GM21528 (cell line): Measurements from ENCODE around the gene CADM3.
A peak's percentile ranks its signal among the peaks of the same experiment; 100 is the strongest.

Experiments used
- ATAC-seq: cut with Tn5 transposase; IDR thresholded peaks from one replicate; pipeline ENCODE4 v1.9.1; 2021; ENCODE audit warnings: mild to moderate bottlenecking, moderate library complexity; ENCODE audit not compliant: unreplicated experiment, low FRiP score

The CADM3 gene, protein sequence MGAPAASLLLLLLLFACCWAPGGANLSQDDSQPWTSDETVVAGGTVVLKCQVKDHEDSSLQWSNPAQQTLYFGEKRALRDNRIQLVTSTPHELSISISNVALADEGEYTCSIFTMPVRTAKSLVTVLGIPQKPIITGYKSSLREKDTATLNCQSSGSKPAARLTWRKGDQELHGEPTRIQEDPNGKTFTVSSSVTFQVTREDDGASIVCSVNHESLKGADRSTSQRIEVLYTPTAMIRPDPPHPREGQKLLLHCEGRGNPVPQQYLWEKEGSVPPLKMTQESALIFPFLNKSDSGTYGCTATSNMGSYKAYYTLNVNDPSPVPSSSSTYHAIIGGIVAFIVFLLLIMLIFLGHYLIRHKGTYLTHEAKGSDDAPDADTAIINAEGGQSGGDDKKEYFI

DNA sequence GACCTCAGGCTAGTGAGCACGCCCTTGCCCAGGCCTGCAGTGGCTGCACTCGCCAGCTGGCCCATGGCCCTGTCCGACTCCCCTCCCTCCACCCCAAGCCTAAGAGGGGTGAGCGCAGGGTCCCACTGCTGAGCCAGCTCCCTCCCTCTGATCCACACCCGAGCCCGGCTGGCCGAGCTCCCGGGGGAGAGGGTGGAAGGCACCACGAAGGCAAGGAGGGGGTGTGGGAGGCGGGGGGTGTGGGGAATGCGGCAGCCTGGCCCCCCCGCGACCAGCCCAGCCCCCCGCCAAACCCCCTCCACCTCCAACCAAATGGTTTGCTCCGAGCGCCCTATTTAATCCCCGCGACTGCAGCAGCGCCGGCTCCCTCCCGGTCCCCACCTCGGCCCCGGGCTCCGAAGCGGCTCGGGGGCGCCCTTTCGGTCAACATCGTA is at the start of gene CADM3:
CADM3 (plus strand) TSS at position 362 of the 434 bp plus-strand sequence. CDS start 151 bp downstream, outside the sequence.
- no peak for ATAC-seq

DNA sequence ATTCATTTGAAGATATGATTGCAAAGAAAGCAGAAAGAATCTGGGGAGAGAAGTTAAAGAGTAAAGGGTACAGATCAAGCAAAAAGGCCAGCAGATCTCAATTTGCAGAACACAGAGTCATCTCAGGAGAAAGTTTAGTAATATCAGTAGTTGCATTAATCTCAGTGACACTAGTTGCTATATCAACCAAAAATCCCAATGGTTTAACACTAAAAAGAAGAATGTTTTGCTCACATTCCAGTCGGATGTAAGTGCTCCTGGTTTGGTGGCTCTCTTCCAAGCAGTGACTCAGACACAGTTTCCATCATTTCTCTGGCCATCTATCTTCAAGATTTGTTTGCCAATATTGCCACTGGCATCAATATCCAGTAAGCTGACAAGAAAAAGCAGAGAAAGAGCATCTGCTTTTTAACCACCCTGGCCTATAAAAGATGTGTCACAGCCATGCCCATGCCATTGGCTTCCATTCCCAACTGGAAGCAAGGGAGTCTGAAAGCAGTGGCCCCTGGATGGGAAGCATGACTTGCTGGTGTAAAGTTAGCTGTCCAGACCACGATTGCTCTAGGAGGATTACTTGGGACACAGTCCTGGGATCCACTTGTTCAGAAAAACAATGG is 49.3 kb upstream of the CADM3 start:
- ATAC-seq = no peak

DNA sequence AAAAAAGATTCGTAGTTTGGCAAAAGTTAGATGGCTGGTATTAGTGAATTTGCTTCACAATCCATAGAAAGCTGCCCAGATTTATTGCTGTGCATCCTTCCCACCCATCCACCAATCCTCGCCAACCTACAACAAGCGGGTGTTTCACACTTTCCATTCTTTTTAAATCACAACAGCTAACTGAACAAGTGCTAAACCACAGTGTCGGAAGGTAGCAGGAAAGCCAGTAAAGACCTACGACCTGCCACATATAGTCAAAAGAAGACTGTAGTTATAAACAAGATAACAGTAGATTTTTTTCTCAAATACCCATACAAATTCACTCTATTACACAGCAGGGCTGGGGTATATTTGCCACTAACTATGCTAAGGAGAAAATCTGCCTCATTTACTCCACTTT is 47.8 kb upstream of the CADM3 start:
- no peak for ATAC-seq

DNA sequence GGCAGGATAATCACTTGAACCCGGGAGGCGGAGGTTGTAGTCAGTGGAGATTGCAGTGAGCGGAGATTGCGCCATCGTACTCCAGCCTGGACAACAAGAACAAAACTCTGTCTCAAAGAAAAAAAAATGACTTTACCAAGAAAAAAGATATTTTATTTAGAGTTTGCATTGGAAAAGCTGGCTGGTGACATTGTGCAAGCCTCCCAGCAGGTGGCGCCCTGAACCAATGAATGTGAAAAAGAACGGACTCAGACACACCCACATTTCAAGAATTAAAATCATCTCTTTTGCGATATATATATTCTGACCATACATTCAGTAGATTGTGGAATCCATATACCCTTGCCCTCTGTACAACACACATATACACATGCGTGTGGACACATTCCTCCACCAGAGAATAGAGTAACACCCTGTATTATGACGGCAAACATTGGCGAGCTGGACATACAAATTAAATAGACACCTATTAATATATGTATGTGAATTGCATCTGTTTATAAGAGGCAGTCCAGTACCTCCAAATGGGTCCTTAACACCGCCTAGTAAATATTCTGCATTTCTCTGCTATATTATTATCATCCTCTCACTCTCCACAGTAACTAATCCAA is 39.0 kb upstream of the CADM3 start:
- ATAC-seq = no peak

DNA sequence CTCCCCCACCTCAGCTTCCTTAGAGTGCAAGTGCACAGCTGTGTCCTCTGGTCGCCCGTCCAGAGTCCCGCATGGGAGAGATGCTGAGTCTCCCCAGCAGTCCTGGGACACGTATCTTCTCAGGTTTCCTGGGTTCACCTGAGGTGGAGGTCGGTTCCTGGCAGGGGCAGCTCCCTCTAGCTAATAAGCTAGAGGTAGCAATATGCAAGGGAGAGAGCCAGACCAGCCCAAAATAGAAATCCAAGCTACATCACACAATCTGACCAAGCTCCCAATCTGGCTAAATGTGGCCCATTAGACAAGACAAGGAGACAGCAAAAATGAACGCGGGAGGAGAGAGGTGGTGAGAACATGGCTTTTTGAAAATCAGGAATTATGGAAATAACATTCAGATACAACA is 30.9 kb upstream of the CADM3 start:
- no peak for ATAC-seq

DNA sequence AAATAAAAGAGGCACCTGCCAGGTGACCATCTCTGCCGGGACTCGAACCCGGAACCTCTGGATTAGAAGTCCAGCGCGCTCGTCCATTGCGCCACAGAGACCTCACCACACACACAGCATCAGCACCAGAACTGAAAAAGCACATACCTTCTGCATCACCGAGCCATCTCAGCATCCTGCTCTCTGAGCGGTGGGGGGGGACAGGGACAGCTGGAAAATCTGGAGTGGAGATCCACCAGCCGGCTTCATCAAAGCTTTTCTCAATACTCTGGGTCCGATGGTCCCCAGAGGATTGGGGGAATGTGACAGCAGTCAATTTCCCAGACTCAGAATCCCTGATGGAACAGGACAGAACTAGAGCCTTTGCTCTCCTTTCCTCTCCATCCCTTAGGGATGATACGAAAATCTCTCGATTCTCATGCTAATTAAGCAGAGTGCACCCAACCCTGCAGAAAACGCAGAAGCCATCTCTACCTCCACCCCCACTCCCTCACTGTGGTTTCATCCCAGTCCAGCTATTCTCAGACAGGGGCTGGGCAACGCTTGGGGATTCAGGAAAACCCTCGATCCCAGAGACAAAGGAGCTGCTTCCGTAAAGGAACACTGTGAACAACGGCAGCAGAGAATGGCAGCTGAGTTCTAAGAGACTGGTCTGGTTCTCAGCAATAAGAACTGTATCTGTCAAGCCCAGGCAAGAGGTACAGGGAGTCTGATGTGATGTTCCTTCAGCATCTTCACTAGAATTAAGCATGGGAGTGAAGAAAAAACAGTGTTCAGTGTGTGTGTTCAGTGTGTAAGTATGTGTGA is 29.6 kb upstream of the CADM3 start:
- no peak for ATAC-seq

DNA sequence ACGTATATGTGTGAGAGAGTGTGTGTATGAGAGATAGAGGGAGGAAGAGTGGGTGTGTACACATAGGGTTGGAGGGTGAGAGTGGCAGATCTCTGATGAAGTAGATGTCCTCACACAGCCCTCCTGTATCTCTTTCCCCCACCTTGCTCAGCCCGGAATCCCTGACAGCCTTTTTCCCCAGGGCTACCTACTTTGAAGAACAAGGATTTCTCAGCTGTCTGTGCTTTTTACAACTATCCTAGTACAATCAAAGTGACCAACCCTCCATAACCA is 29.1 kb upstream of the CADM3 start:
- no peak for ATAC-seq

DNA sequence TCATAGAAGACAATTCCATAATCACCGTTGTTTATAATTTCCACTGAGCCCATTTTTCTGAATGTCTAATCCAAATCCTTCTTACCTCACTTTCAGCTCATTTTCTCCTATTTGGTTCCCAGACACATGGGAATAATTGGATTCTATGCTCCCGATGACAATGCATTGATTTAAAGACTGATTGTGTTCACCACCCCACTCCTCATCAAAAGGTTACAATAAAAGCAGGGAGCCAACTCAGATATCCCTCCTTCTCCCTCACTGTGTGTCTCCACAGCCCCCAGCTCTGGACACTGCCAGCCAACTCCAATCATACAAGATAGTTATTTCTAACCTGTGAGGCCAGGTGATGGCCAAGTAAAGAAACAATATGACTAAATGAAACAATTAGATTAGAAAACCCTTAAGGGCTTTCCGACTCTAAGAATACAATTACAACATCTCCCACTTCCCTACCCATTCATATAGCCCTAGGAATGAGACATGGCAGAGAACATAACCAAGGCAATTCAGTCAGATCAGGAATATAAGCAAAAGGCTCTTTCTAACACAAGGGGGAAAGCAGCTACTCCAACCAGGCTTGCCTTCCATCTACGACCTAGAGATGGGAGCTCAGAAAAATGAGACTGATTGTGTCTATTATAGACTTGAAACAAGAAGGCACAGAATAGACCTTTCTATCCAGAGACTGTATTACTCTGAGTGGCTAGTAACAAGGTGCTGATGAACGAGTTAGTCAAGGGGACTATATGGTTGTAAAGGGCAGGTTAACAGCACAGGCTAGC is 28.5 kb upstream of the CADM3 start:
- ATAC-seq = no peak

DNA sequence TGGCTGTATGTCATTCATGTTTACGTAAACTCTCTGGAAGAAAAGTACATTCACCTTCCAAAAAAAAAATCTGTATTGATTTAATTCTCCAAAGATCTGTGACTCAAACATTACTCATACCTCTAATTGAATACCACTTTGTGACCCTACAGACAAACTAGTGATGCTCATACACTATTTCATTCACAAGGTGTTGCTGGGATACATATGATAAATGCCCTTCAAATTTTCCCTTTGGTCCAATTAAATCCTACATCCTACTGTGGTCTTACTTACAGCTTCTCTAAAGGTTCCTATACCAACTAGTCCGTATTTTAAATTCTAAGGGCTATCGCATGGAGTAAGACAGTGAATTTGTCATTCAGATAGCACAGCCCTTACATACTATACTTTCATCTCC is 26.8 kb upstream of the CADM3 start:
- no peak for ATAC-seq

DNA sequence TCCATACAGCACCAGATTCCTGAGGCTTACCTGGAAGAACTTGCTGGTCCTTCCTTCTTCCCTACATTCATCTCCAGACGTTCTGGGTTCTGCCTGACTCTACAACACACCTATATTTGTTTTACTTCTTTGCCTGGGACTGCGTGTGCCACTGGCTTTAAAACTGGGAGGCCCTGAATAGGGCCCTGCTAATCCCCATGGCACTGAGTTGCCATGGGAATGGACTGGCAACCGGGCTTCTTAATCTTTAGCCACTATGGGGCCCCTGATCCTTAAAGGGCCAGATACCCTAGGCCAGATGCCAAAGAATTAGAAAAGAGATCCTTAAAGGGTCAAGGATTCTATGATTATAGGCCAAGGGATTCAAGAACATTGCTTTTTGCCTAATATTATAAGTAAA is 24.4 kb upstream of the CADM3 start:
- ATAC-seq = no peak

DNA sequence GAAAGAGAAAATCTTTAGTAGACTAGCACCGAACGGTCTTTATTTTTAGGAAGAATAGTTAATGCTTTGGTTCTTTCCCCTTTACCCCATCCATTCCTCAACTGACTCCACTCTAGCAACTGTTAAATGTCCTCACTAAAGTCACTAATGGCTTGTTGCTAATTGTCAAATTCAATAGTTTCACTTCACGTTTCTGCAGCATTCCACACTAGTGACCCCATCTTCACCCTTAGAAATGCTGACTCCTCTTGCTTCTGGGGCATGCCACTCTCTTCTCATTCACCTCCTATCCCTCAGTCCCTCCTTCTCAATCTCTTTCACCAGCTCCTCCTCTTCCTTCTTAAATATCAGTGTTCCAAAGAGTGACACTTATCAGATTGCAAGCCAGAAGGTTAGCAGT is 19.4 kb upstream of the CADM3 start:
- no peak for ATAC-seq

DNA sequence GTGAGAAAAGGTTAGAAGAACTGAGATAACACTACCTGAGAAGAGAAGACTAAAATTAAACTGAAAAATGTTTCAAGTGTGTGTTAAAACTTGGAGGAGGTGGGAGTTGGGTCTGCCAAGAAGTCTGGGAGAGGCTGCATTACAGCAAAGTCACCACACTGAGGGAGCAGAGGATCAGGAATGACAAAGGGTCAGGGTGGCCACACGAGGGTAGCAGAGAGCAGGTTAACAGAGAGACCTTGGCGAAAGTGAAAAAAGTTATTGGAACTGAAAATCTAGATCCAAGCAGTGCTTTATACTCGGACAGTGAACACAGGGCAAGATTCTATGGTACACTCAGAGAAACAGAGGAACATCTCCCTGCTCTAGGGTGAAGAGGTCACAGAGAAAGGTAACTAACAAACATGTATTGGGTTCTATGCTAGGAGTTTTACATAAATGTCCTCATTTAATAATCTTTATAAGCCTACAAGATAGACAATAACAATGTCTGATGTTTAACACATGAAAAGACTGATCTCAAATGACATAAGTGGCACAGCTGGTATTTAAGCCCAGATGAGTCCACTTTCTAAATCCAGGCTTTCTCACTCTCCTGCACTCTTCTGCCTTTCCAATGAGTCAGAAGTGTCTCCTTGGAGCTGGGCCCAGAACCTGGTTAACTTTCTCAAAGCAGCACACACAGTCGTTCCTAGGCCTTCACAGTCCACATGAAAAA is 10.3 kb upstream of the CADM3 start:
- ATAC-seq = peak; percentile 94

DNA sequence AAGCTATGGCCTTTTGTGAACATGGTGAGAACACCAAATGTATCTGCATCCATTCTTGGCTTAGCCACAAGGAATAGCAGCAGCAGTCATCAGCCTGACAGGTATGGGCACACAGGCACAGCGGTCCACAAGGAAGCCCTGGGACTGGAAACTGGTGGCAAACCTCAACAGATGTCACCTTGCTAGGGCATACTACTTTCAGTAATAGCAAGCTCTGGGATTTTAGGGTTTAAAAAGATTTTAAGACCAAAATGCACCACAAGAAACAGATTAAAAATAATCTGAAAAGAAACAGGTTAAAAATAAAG is 9.7 kb upstream of the CADM3 start:
- ATAC-seq = no peak

DNA sequence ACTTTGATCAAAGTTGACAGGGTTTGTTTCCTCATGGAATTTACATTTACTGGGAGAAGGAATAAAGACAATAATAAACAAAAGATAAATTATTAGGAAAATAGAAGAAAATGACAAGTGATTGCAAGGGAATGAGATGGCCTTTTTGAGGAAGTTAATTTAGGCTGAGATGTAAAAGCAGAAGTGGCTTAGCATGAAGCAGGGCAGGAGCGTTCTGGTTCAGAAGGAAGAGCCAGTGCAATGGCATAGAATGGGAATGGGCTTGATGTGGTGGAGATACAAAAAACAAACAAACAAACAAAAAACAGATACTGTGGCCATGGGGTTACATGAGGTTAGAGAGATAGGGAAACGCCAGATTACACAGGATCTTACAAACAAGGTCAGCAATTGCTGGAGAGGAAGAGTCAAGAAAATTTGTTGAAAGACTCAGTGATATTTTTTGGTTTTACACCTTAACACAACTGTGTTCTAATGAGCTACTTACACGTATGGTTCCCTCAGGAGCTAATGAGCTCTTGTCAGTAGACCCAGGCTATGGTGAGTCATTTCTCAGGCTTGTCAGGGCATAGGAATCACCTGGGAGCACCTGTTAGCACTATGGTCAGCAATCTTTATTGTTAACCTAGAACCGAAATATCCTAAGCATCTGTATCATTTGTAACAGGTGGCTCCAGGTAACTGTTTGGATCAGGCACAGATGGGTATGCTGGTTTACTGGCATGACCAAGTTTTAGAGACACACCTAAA is 8.7 kb upstream of the CADM3 start:
- no peak for ATAC-seq

DNA sequence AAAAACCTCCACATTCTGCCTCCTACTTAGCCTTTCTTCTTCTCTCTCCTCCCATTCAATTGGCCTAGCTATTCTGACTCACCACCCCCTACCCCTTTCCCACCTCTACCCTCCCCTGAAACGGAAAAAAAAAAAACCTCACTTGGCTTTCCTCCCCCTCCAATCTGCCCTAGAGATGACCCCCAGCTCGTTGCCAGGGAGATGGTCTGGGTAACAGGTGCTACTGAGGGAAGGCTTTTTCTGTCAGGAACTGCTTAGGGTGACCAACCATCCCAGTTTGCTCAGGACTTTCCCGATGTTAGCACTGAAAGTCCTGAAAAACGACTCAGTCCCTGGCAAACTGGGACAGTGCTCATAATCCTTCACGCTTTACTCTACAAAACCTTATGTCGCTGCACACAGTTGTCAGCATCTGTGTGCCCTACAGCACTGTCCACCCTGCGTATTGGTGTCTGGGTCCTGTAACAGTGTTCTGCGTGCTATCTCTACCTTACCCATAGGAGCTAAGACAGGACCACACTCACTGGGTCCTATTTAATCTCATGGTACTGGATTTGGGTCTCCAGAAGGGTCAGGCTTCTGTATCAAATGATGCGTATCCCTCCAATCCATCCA is 7.7 kb upstream of the CADM3 start:
- ATAC-seq = no peak

DNA sequence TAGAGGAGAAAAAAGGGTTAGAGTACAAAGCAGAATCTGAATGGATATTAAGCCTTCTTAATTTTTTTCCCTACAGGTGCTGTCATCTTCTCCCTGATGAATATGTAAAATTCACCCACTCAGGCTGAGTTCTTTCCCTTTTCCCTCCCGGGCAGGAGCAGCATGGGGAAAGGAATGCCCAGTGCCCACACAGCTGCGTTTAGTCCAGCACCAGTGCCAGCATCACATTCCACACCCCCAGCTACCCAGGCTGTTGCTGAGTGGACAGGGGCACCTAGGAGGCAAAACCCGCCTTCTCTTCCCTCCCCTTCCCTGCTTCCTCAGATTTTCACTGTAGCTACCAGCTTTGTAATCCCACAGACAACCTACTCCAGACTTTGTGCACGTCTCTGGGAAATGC is 3.4 kb upstream of the CADM3 start:
- no peak for ATAC-seq

DNA sequence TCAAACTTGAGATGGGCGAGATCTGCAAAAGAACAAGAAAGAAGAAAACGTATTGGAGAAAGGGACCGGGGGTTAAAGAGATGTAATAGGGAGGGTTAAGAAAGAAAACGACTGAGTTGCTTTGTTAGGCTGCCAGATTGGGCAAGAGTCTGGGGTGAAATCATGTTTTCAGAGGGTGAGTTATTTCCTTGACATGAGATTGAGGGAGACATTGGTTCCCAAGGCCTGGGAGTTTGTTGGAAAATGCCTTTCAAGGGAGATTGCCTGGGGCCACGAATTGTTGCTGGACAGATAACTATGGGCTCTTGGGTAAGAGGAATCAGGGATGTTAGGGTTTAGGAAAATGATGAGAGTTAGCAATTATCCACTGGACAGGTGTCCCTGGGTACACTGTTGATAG is 776 bp upstream of the CADM3 start:
- no peak for ATAC-seq

DNA sequence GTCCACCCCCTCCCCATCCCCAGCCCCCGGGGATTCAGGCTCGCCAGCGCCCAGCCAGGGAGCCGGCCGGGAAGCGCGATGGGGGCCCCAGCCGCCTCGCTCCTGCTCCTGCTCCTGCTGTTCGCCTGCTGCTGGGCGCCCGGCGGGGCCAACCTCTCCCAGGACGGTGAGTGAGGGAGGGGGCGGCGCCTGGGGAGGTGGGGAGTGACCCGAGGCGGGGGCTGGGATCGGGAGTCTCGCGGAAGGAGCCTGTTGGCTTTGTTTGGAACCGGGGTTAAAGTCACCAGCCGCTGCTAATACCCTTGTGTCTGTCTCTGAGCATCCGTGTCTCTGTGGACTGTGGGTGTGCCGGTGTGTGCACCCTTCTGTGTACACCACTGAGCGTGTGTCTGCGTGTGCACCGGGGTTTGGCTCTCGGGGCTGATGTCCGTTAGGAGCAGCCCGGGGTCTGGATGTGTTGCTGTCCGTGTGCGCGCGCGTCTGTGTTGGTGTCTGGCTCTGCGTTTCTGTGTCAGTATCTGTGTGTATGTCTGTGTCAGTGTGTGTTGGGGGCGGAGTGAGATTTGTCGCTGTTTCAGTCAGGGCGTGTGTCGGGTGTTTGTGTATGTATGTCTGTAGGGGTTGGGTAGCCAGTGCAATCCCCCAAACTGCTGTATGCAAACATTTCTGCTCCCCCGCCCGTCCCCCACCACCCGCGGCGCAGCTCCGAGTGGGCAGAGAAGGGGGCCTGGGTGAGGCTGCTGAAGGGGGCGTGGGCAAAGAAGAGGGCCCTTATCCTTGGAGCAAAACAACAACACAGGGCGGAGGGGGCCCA is 480 bp downstream of the CADM3 start:
- no peak for ATAC-seq
